T-helper 2 cell (primary cell): Measurements from ENCODE around the gene SLC25A13.
A peak's percentile ranks its signal among the peaks of the same experiment; 100 is the strongest.

Experiments
- DNase-seq, 5 experiments: peaks; one replicate each; pipeline versions ENCODE4 v3.0.0 to v3.0.0-alpha.2; 2012 to 2022

SLC25A13 gene

DNA sequence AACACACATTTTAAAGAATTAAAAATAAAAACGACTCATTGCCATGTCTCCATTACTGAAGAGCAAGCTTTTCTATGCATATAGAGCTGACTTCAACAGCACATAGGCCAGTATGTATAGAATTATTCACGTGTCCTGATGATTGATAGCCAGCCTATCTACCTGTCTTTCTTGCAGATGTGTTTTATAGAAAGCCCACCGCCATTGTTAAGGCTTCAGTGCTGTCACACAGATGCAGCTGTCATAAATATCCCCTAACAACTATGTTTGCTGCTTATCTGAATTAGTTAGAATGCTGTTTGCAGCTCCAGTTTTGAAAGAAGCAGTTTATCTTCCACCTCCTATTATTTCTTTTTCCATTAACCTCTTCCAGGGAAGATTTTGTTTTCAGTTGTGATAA is 235.9 kb downstream of the SLC25A13 start:
- DNase-seq, result no peak

DNA sequence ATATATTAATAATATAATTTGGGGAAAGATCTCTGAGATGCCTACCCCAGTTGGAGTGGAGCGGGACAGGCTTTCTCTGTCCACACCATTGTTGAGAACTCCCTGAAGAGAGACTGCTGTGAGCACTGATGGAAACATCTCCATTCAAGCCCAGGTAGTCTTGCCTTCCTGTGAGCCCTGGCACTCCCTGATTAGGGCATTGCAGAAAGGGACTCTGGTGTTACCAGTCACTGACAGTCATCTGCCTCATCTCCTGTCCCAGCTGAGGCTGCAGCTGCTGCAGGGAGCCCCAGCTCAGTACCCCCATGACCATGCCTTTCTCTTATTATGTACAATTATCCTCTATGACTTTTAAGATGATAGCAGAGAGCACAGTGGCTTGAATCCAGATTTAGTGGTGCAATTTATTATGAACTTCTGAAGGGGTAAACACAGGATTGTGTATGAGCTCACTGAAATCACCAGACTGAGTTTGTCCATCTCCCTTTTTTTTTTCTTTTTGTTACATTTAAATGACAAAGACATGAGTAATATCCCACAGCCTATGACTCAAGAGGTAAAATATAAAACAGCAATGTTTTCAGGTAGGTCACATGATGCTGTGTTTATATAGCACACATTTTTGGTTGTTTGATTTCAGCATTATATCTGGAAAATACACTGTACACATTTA is 236.9 kb downstream of the SLC25A13 start:
- no peak for DNase-seq

DNA sequence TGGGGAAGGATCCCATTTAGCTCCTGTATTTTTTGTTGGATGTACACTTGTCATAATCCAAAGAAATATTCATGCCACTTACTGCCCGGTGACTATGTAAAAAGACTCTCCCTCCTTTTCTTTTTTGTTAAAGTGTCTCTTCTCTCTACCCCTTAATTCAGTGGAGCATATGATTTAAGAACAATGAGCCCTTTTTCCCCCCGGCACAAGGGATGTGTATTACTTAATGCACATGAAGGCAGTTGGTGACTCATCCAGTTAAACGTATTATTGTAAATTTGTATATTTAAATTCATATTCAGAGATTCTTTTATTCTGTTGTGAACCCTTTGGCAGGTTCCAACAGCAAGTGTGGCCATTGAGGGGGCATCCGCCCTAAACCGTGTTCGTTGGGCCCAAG is 241.9 kb downstream of the SLC25A13 start:
- no peak for DNase-seq

DNA sequence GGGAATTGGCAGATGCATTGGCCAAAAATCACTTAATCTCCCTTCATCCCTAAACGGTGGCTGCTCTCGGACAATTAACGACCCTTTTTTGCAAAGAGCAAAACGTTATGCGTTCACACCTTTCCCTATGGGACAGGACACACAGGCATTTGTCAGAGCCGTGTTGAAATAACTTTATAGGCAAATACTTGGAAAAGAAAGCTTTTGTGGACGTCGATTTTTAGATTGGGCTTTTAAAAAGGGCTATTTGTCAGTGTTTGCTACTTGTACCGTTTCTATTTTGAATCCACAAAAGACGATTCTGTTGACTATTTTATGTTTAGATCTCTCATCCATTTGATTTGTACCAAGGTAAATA is 245.6 kb downstream of the SLC25A13 start:
- no peak for DNase-seq

DNA sequence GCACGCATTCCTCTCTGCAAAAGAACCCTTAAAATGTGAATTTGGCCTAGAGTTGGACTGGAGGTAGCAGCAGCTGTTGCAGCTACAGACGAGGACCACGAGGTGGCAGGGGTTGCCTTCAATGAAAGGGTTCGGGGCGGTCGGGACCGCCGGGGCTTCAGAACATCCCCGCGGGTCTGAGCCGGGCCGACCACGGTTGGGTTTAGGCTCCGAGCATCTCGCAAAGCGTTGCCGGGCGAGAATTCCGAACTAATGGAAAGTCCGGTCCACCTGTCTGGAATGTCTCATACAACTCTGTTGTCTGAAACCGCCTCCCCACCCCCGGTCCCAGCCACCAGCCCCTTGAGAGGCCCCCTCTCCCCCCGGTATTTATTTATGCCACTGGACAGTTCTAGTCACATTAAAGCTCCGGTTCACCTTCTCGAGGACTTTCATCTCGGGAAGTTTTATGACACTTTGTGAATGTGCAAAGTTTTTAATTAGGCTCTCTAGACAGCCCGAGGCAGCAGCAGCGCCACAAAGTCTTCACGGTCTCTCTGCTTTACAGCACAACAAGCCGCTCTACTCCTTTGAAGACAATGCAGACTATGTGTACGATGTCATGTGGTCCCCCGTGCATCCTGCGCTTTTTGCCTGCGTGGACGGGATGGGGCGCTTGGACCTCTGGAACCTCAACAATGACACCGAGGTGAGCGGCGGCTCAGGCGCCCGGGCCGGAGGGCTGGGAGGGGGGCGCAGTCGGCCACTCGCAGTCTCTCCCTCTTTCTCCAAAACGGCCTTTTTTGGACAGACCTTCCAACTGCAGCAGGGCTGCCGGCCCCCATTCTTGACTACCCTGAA is 246.2 kb downstream of the SLC25A13 start:
- DNase-seq, result peak; percentile 9 to 52 (median 28)

DNA sequence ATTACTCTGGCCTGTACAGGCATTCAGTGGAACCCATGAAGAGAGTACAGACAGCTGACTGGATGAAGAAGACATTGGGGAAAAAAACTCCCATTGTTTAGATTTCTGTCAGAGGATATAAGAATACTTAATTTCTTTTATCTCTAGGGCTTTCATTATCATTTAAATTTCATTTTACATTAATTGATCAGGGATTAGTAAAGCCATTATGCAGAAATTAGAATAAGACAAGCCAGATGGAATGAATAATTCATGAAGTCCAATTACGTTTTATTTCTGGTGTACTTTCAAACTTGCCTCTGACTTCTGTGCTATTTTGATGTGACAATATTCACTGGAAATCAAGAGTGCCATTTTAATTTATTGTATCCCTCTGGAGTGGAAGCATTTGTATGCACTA is 247.0 kb downstream of the SLC25A13 start:
- no peak for DNase-seq
